GM12878 (cell line): ENCODE results near the gene ZXDC. TPM values are rescaled to one million over a fixed set of nuclear protein-coding genes. Genes with fewer than 3 reads are reported as not detected.

Experiments
- ATAC-seq: fragments of 200-7000 bp; cut with Tn5 transposase; 3 replicates; pipeline ENCODE4 v1.9.1; 2020; ENCODE audit warnings: mild to moderate bottlenecking, moderate library complexity
- BruUV-seq: library from RNA; stranded (reverse); fragments of 400-500 nt; replicated peaks from 2 replicates; lab custom pipeline; 2021; lab: Mats Ljungman, UMichigan
- CTCF ChIA-PET: fragments of 300-600 bp; sonication (Branson Sonifier 250); formaldehyde crosslinking; extraction: SDS; loops from one replicate; lab custom pipeline; 2021; ENCODE audit warnings: inconsistent platforms; lab: Yijun Ruan, JAX
- POLR2A ChIA-PET: fragments of 350-600 bp; formaldehyde crosslinking; extraction: SDS; loops from one replicate; lab custom pipeline; 2021; ENCODE audit warnings: inconsistent platforms; lab: Charles Lee
- RAD21 ChIA-PET: fragments of 300-600 bp; sonication (Branson Sonifier 250); formaldehyde crosslinking; loops from one replicate; lab custom pipeline; 2023; ENCODE audit warnings: antibody characterized with exemption; ENCODE audit not compliant: unreplicated experiment; lab: Charles Lee
- SMC1A ChIA-PET: fragments of 300-600 bp; sonication (Branson Sonifier 250); formaldehyde crosslinking; loops from one replicate; lab custom pipeline; 2023; ENCODE audit not compliant: unreplicated experiment, uncharacterized antibody; lab: Charles Lee
- DNase-seq: peaks from one replicate; pipeline ENCODE4 v3.0.0-alpha.2; 2011; ENCODE audit warnings: low read depth, low spot score
- FAIRE-seq: peaks from 3 replicates; lab custom pipeline; 2011; peaks lifted over from hg19 to GRCh38; lab: Jason Lieb, UNC
- H2AFZ ChIP-seq: 2 replicates; pipeline ENCODE4 v1.6.0; 2011; ENCODE audit warnings: low read depth, low read length, control low read depth; ENCODE audit not compliant: control insufficient read depth
- H3K27ac ChIP-seq: 2 replicates; pipeline ENCODE4 v1.5.1; 2011; ENCODE audit warnings: control low read depth; ENCODE audit not compliant: control insufficient read depth, insufficient read depth
- H3K27me3 ChIP-seq, 2 experiments: replicated peaks in 1 of 2; 2 replicates each; pipeline versions ENCODE4 v1.6.0 to v1.6.1; 2011; ENCODE audit warnings: low read length in 1 of 2; ENCODE audit not compliant: control insufficient read depth in 2 of 2, insufficient read depth in 2 of 2
- H3K36me3 ChIP-seq, 2 experiments: 2 replicates each; pipeline ENCODE4 v1.5.1; 2011; ENCODE audit warnings: low read length in 1 of 2; ENCODE audit not compliant: control insufficient read depth in 2 of 2, insufficient read depth in 2 of 2
- H3K4me1 ChIP-seq: 2 replicates; pipeline ENCODE4 v1.6.1; 2011; ENCODE audit warnings: mild to moderate bottlenecking, low read length, moderate library complexity, mixed read lengths; ENCODE audit not compliant: control insufficient read depth, insufficient read depth
- H3K4me2 ChIP-seq: 2 replicates; pipeline ENCODE4 v1.6.0; 2011; ENCODE audit warnings: control low read depth; ENCODE audit not compliant: control insufficient read depth, insufficient read depth
- H3K4me3 ChIP-seq: fragments of 200-600 bp; sonication (generic); 2 replicates; pipeline ENCODE4 v1.5.1; 2016
- H3K79me2 ChIP-seq: 2 replicates; pipeline ENCODE4 v1.6.0; 2011; ENCODE audit warnings: low read length; ENCODE audit not compliant: control insufficient read depth, insufficient read depth
- H3K9ac ChIP-seq: 2 replicates; pipeline ENCODE4 v1.8.0; 2011; ENCODE audit warnings: low read length, control low read depth, mixed read lengths; ENCODE audit not compliant: control insufficient read depth, insufficient read depth
- H3K9me3 ChIP-seq: replicated peaks from 3 replicates; pipeline ENCODE4 v1.5.1; 2011; ENCODE audit warnings: mild to moderate bottlenecking, low read length; ENCODE audit not compliant: control insufficient read depth, insufficient read depth
- H4K20me1 ChIP-seq: 2 replicates; pipeline ENCODE4 v1.6.0; 2011; ENCODE audit not compliant: control insufficient read depth, insufficient read depth
- ATF3 ChIP-seq: IDR thresholded peaks from 2 replicates; pipeline ENCODE4 v1.6.1; 2011; ENCODE audit warnings: low read depth, mild to moderate bottlenecking, low read length, moderate library complexity, borderline replicate concordance; ENCODE audit errors: extremely low read depth
- ELK1 ChIP-seq: IDR thresholded peaks from 2 replicates; pipeline ENCODE4 v1.6.1; 2012; ENCODE audit warnings: low read depth, low read length, improper control_type of control experiment
- MAX ChIP-seq: IDR thresholded peaks from 2 replicates; pipeline ENCODE4 v1.6.1; 2012; ENCODE audit warnings: low read depth, low read length, improper control_type of control experiment
- MEF2B ChIP-seq: fragments of 450-650 bp; IDR thresholded peaks from 2 replicates; pipeline ENCODE4 v1.6.1; 2018; ENCODE audit warnings: mild to moderate bottlenecking, moderate library complexity; ENCODE audit not compliant: partially characterized antibody, poor library complexity, severe bottlenecking
- NFYB ChIP-seq: IDR thresholded peaks from 2 replicates; pipeline ENCODE4 v1.6.1; 2011; ENCODE audit warnings: low read depth, mild to moderate bottlenecking, low read length, improper control_type of control experiment, moderate library complexity; ENCODE audit not compliant: insufficient read depth
- NR2C1 ChIP-seq: fragments of 450-650 bp; IDR thresholded peaks from 2 replicates; pipeline ENCODE4 v1.6.1; 2017; ENCODE audit warnings: antibody characterized with exemption, mild to moderate bottlenecking, moderate library complexity
- NR2F1 ChIP-seq: fragments of 450-650 bp; conservative IDR thresholded peaks from 2 replicates; pipeline ENCODE4 v1.6.1; 2017; ENCODE audit warnings: mild to moderate bottlenecking
- POLR2AphosphoS2 ChIP-seq: IDR thresholded peaks from 2 replicates; pipeline ENCODE4 v1.6.1; 2011; ENCODE audit warnings: low read depth, mild to moderate bottlenecking, low read length, improper control_type of control experiment, moderate library complexity
- RCOR1 ChIP-seq: conservative IDR thresholded peaks from 2 replicates; pipeline ENCODE4 v1.6.1; 2012; ENCODE audit warnings: low read depth, low read length, improper control_type of control experiment
- RUNX3 ChIP-seq: IDR thresholded peaks from 2 replicates; pipeline ENCODE4 v1.6.1; 2012; ENCODE audit warnings: low read length, inconsistent platforms
- SREBF1 ChIP-seq: IDR thresholded peaks from 2 replicates; pipeline ENCODE4 v1.6.1; 2012; ENCODE audit warnings: mild to moderate bottlenecking, low read length
- SREBF2 ChIP-seq: IDR thresholded peaks from 2 replicates; pipeline ENCODE4 v1.6.1; 2012; ENCODE audit warnings: mild to moderate bottlenecking, low read length
- STAT1 ChIP-seq: fragments of 450-650 bp; conservative IDR thresholded peaks from 2 replicates; pipeline ENCODE4 v1.6.1; 2014; ENCODE audit warnings: antibody characterized with exemption, mild to moderate bottlenecking
- TCF3 ChIP-seq: IDR thresholded peaks from 2 replicates; pipeline ENCODE4 v1.6.1; 2012; ENCODE audit warnings: low read depth, mild to moderate bottlenecking, low read length, borderline replicate concordance; ENCODE audit not compliant: insufficient read depth
- TCF7 ChIP-seq: IDR thresholded peaks from 2 replicates; pipeline ENCODE4 v1.6.1; 2014; ENCODE audit warnings: antibody characterized with exemption, borderline replicate concordance
- WGBS: methylation state at CpG from one replicate; pipeline ENCODE4 v1.1.6; 2016; ENCODE audit warnings: low lambda C conversion rate; ENCODE audit not compliant: insufficient replicate concordance, insufficient coverage; ENCODE audit errors: missing lambda C conversion rate; 5-methylcytosine and 5-hydroxymethylcytosine counted together
- in situ Hi-C: fragments of 300-500 bp; cut with MboI; formaldehyde crosslinking; loops from 9 replicates; pipeline ENCODE4 v1.14.3; 2018; ENCODE audit warnings: mixed read lengths
- intact Hi-C: fragments of 100-400 bp; cut with micrococcal nuclease; formaldehyde crosslinking; loops from one replicate; pipeline ENCODE4 v1.14.2; 2022; ENCODE audit not compliant: unreplicated experiment
- polyA plus RNA-seq, 11 experiments: library from polyadenylated mRNA; depleted of rRNA in 4 of 11; unstranded in 6 of 11; stranded (reverse) in 5 of 11; fragments of >200 nt; fragmentation: Nextera tagmentation in 4 of 11; fragmentation: Illumina TruSeq in 1 of 11; extraction: Ambion mirVana in 4 of 11; extraction: Trizol in 1 of 11; gene quantifications; 1 replicate in 1 of 11; 2 replicates in 10 of 11; pipeline versions ENCODE4 v1.2.1 to v1.2.3, GENCODE V29; 2011 to 2016; ENCODE audit warnings: inconsistent platforms in 2 of 11, missing spikeins in 2 of 11, low read depth in 1 of 11
- total RNA-seq, 4 experiments: library from RNA; depleted of rRNA in 3 of 4; stranded (reverse); fragments of >200 nt in 3 of 4; fragmentation: Illumina TruSeq in 1 of 4; extraction: Trizol in 1 of 4; gene quantifications; 2 replicates each; pipeline versions ENCODE4 v1.2.1 to v1.2.3, GENCODE V29; 2013 to 2021

Gene ZXDC
- total and polyA plus RNA-seq, 10 of the 15 experiments (the other 5 are each of a cell fraction or from before 2014, with no cell fraction given), result 0.72 to 15.3 (median 8.5) TPM

- POLR2A ChIA-PET, result no interaction called here
- TF ChIP-seq NR2F1 (no peak), NFYB (no peak), STAT1 (no peak), SREBF1 (no peak), POLR2AphosphoS2 (no peak), RUNX3 (no peak), RCOR1 (no peak), TCF7 (no peak), ELK1 (no peak), NR2C1 (no peak), SREBF2 (no peak), TCF3 (no peak), MAX (no peak), MEF2B (no peak), ATF3 (no peak)
- TF ChIP-seq, all 136 proteins: peak for 0
- Histone ChIP-seq H2AFZ (no peak overlapping the region), H3K4me2 (no peak overlapping the region), H3K79me2 (peaks cover 23% of the 10 kb centered on the region), H3K27me3 (no peaks in the 10 kb centered on the region), H3K4me1 (peaks cover 9% of the 10 kb centered on the region; the same call in 1 of the 2 replicates), H3K27ac (no peak overlapping the region), H3K4me3 (no peak overlapping the region), H4K20me1 (peaks cover 11% of the 10 kb centered on the region; the same call in 1 of the 2 replicates), H3K9me3 (no peaks in the 10 kb centered on the region), H3K36me3 (peaks cover 23 to 31% of the 10 kb centered on the region in 2 experiments), H3K9ac (no peak overlapping the region)
- ATAC-seq (no peak), FAIRE-seq (no peak), DNase-seq (no peak)
- ChIA-PET CTCF (no interaction called here), RAD21 (no interaction called here), SMC1A (no interaction called here)
- BruUV-seq, result no TSS peak
- in situ Hi-C loops, result no loop called here
- intact Hi-C loops, result no loop called here
- WGBS, result 98% methylated on average over 11 of the region's 11 CpGs
Observed at GRCh38 chr3:126469479-126469878, 6.2 kb downstream of the ZXDC start.
